GM12878 (cell line): ENCODE results near the gene HCCS. TPM values are rescaled to one million over a fixed set of nuclear protein-coding genes. Genes with fewer than 3 reads are reported as not detected.

ENCODE experiments used
- ATAC-seq: fragments of 200-7000 bp; cut with Tn5 transposase; 3 replicates; pipeline ENCODE4 v1.9.1; 2020; ENCODE audit warnings: mild to moderate bottlenecking, moderate library complexity
- BruUV-seq: library from RNA; stranded (reverse); fragments of 400-500 nt; replicated peaks from 2 replicates; lab custom pipeline; 2021; lab: Mats Ljungman, UMichigan
- CTCF ChIA-PET: fragments of 300-600 bp; sonication (Branson Sonifier 250); formaldehyde crosslinking; extraction: SDS; loops from one replicate; lab custom pipeline; 2021; ENCODE audit warnings: inconsistent platforms; lab: Yijun Ruan, JAX
- POLR2A ChIA-PET: fragments of 350-600 bp; formaldehyde crosslinking; extraction: SDS; loops from one replicate; lab custom pipeline; 2021; ENCODE audit warnings: inconsistent platforms; lab: Charles Lee
- RAD21 ChIA-PET: fragments of 300-600 bp; sonication (Branson Sonifier 250); formaldehyde crosslinking; loops from one replicate; lab custom pipeline; 2023; ENCODE audit warnings: antibody characterized with exemption; ENCODE audit not compliant: unreplicated experiment; lab: Charles Lee
- SMC1A ChIA-PET: fragments of 300-600 bp; sonication (Branson Sonifier 250); formaldehyde crosslinking; loops from one replicate; lab custom pipeline; 2023; ENCODE audit not compliant: unreplicated experiment, uncharacterized antibody; lab: Charles Lee
- DNase-seq: peaks from one replicate; pipeline ENCODE4 v3.0.0-alpha.2; 2011; ENCODE audit warnings: low read depth, low spot score
- FAIRE-seq: peaks from 3 replicates; lab custom pipeline; 2011; peaks lifted over from hg19 to GRCh38; lab: Jason Lieb, UNC
- H2AFZ ChIP-seq: 2 replicates; pipeline ENCODE4 v1.6.0; 2011; ENCODE audit warnings: low read depth, low read length, control low read depth; ENCODE audit not compliant: control insufficient read depth
- H3K27ac ChIP-seq: 2 replicates; pipeline ENCODE4 v1.5.1; 2011; ENCODE audit warnings: control low read depth; ENCODE audit not compliant: control insufficient read depth, insufficient read depth
- H3K27me3 ChIP-seq, 2 experiments: replicated peaks in 1 of 2; 2 replicates each; pipeline versions ENCODE4 v1.6.0 to v1.6.1; 2011; ENCODE audit warnings: low read length in 1 of 2; ENCODE audit not compliant: control insufficient read depth in 2 of 2, insufficient read depth in 2 of 2
- H3K36me3 ChIP-seq, 2 experiments: 2 replicates each; pipeline ENCODE4 v1.5.1; 2011; ENCODE audit warnings: low read length in 1 of 2; ENCODE audit not compliant: control insufficient read depth in 2 of 2, insufficient read depth in 2 of 2
- H3K4me1 ChIP-seq: 2 replicates; pipeline ENCODE4 v1.6.1; 2011; ENCODE audit warnings: mild to moderate bottlenecking, low read length, moderate library complexity, mixed read lengths; ENCODE audit not compliant: control insufficient read depth, insufficient read depth
- H3K4me2 ChIP-seq: 2 replicates; pipeline ENCODE4 v1.6.0; 2011; ENCODE audit warnings: control low read depth; ENCODE audit not compliant: control insufficient read depth, insufficient read depth
- H3K4me3 ChIP-seq: fragments of 200-600 bp; sonication (generic); 2 replicates; pipeline ENCODE4 v1.5.1; 2016
- H3K79me2 ChIP-seq: 2 replicates; pipeline ENCODE4 v1.6.0; 2011; ENCODE audit warnings: low read length; ENCODE audit not compliant: control insufficient read depth, insufficient read depth
- H3K9ac ChIP-seq: 2 replicates; pipeline ENCODE4 v1.8.0; 2011; ENCODE audit warnings: low read length, control low read depth, mixed read lengths; ENCODE audit not compliant: control insufficient read depth, insufficient read depth
- H3K9me3 ChIP-seq: replicated peaks from 3 replicates; pipeline ENCODE4 v1.5.1; 2011; ENCODE audit warnings: mild to moderate bottlenecking, low read length; ENCODE audit not compliant: control insufficient read depth, insufficient read depth
- H4K20me1 ChIP-seq: 2 replicates; pipeline ENCODE4 v1.6.0; 2011; ENCODE audit not compliant: control insufficient read depth, insufficient read depth
- ATF2 ChIP-seq: IDR thresholded peaks from 2 replicates; pipeline ENCODE4 v1.6.1; 2012; ENCODE audit warnings: low read length, inconsistent platforms
- BHLHE40 ChIP-seq, 2 experiments: fragments of 450-650 bp in 1 of 2; IDR thresholded peaks; 2 replicates each; pipeline ENCODE4 v1.6.1; 2011 to 2017; ENCODE audit warnings: low read depth in 2 of 2, borderline replicate concordance in 1 of 2, improper control_type of control experiment in 1 of 2, low read length in 1 of 2, mild to moderate bottlenecking in 1 of 2
- JUNB ChIP-seq: IDR thresholded peaks from 2 replicates; pipeline ENCODE4 v1.6.1; 2016; ENCODE audit warnings: antibody characterized with exemption, mild to moderate bottlenecking
- PRDM15 ChIP-seq: fragments of 450-650 bp; formaldehyde crosslinking; IDR thresholded peaks from 2 replicates; pipeline ENCODE4 v1.4.0; 2020; ENCODE audit warnings: mild to moderate bottlenecking, moderate library complexity
- WGBS: methylation state at CpG from one replicate; pipeline ENCODE4 v1.1.6; 2016; ENCODE audit warnings: low lambda C conversion rate; ENCODE audit not compliant: insufficient replicate concordance, insufficient coverage; ENCODE audit errors: missing lambda C conversion rate; 5-methylcytosine and 5-hydroxymethylcytosine counted together
- in situ Hi-C: fragments of 300-500 bp; cut with MboI; formaldehyde crosslinking; loops from 9 replicates; pipeline ENCODE4 v1.14.3; 2018; ENCODE audit warnings: mixed read lengths
- intact Hi-C: fragments of 100-400 bp; cut with micrococcal nuclease; formaldehyde crosslinking; loops from one replicate; pipeline ENCODE4 v1.14.2; 2022; ENCODE audit not compliant: unreplicated experiment
- polyA plus RNA-seq, 11 experiments: library from polyadenylated mRNA; depleted of rRNA in 4 of 11; unstranded in 6 of 11; stranded (reverse) in 5 of 11; fragments of >200 nt; fragmentation: Nextera tagmentation in 4 of 11; fragmentation: Illumina TruSeq in 1 of 11; extraction: Ambion mirVana in 4 of 11; extraction: Trizol in 1 of 11; gene quantifications; 1 replicate in 1 of 11; 2 replicates in 10 of 11; pipeline versions ENCODE4 v1.2.1 to v1.2.3, GENCODE V29; 2011 to 2016; ENCODE audit warnings: inconsistent platforms in 2 of 11, missing spikeins in 2 of 11, low read depth in 1 of 11
- total RNA-seq, 4 experiments: library from RNA; depleted of rRNA in 3 of 4; stranded (reverse); fragments of >200 nt in 3 of 4; fragmentation: Illumina TruSeq in 1 of 4; extraction: Trizol in 1 of 4; gene quantifications; 2 replicates each; pipeline versions ENCODE4 v1.2.1 to v1.2.3, GENCODE V29; 2013 to 2021

The HCCS gene
- total and polyA plus RNA-seq, 10 of the 15 experiments (the other 5 are each of a cell fraction or from before 2014, with no cell fraction given), result 11.8 to 69.6 (median 36.9) TPM

- POLR2A ChIA-PET, result no interaction called here
- Histone ChIP-seq H3K27ac (no peak overlapping the region), H3K9me3 (no peaks in the 10 kb centered on the region), H4K20me1 (no peaks in the 10 kb centered on the region), H2AFZ (no peak overlapping the region), H3K4me1 (no peaks in the 10 kb centered on the region), H3K4me3 (no peak overlapping the region), H3K79me2 (no peaks in the 10 kb centered on the region), H3K36me3 (no peaks in the 10 kb centered on the region), H3K27me3 (no peaks in the 10 kb centered on the region), H3K9ac (no peak overlapping the region), H3K4me2 (no peak overlapping the region)
- CTCF ChIA-PET, result interaction anchor here (1.2 kb wide), 1 partner anchor 16 kb away, joined by 4 read pairs; no protein-coding TSS in a partner anchor
- in situ Hi-C loops (loop anchor here (25.0 kb wide), 1 partner anchor 1116 kb away; no protein-coding TSS in a partner anchor), intact Hi-C loops (no loop called here)
- 14% methylated on average over 3 of the region's 3 CpGs for WGBS
- FAIRE-seq (no peak), ATAC-seq (peak; percentile 79), DNase-seq (no peak)
- no TSS peak for BruUV-seq
- SMC1A ChIA-PET, result no interaction called here
- TF ChIP-seq ATF2 (no peak), BHLHE40 (IDR thresholded peaks at IDR 0.05; ENCODE audit: borderline replicate concordance in 1 of 2, low read depth in 2 of 2, low read length in 1 of 2) (peak in 1 of 2 experiments; percentile 24; a peak in 1 of 4 replicates), JUNB (peak; percentile 41; the same call in 1 of the 2 replicates)
- RAD21 ChIA-PET, result no interaction called here
Measured at GRCh38 chrX:11103006-11103405, 8.1 kb upstream of the HCCS start.

DNA sequence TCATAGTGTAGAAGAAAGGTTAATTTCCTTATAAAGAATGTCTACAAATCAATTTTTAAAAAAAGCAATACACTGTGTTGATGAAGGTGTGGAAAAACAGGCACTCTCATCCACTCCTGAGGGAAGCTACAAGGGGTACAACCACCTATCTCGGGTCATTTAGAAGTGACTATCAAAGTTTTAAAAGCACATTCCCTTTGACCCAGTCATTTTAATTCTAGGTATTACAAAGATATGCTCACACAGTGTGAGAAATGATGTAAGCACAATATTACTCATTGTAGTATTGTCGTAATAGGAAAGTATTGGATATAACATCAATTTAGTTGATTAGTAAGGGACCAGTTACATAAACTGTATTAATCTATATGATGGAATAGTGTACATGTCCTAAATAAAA is 7.4 kb upstream of the HCCS start:
- H3K9me3 ChIP-seq, result no peaks in the 10 kb centered on the region
- SMC1A ChIA-PET, result no interaction called here
- no peak overlapping the region for H3K27ac ChIP-seq
- DNase-seq, result no peak
- RAD21 ChIA-PET, result no interaction called here
- BruUV-seq, result no TSS peak
- no peaks in the 10 kb centered on the region for H3K36me3 ChIP-seq
- TF ChIP-seq JUNB (peak; percentile 60), PRDM15 (CRISPR knock-in tag) (no peak)
- H3K27me3 ChIP-seq, result no peaks in the 10 kb centered on the region
- in situ Hi-C loops (loop anchor here (25.0 kb wide), 1 partner anchor 1116 kb away; no protein-coding TSS in a partner anchor), intact Hi-C loops (no loop called here)
- WGBS, result 0% methylated on average over 2 of the region's 2 CpGs
- H3K4me1 ChIP-seq, result no peaks in the 10 kb centered on the region
- no peak overlapping the region for H2AFZ ChIP-seq
- ATAC-seq, result peak; percentile 56
- no peak for FAIRE-seq
- no peaks in the 10 kb centered on the region for H4K20me1 ChIP-seq
- CTCF ChIA-PET, result interaction anchor here (1.2 kb wide), 1 partner anchor 17 kb away, joined by 4 read pairs; no protein-coding TSS in a partner anchor
- POLR2A ChIA-PET, result no interaction called here
- H3K4me2 ChIP-seq, result no peak overlapping the region
- no peaks in the 10 kb centered on the region for H3K79me2 ChIP-seq
- no peak overlapping the region for H3K9ac ChIP-seq
- no peak overlapping the region for H3K4me3 ChIP-seq
